Measurements from ENCODE around the gene KCNT1. TPM values are rescaled to one million over a fixed set of nuclear protein-coding genes. Genes with fewer than 3 reads are reported as not detected.

KCNT1 gene
- total RNA-seq, 1 donor from 2014 or later = not detected

DNA sequence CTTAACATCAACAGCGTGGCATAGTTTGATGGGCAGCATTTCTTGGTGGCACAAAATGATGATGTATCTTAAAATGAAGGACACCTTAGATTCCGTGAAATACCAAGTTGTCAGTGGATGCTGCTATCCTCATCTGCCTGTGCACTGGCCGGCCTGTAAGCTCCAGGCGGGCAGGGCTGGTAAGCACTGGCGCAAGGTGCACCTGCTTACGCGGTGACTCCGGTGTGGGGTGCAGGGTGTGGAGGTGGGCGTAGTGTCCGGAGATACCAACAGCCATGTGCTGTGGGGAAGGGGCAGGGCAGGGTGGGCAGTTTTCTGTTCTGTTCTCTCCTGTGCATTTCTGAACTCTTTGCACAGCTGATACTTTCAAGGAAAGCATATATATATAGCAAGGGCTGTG, 101.5 kb downstream of the KCNT1 start:
- Histone ChIP-seq H3K9me3 (no peaks in the 10 kb centered on the region), H3K4me1 (no peaks in the 10 kb centered on the region), H3K4me3 (no peak overlapping the region), H3K27me3 (no peaks in the 10 kb centered on the region), H3K27ac (no peak overlapping the region), H3K36me3 (no peaks in the 10 kb centered on the region)
- TF ChIP-seq POLR2A (IDR thresholded peaks at IDR 0.05) (no peak), POLR2AphosphoS5 (IDR thresholded peaks at IDR 0.05; ENCODE audit: insufficient read depth in 1 of 2, low read depth in 1 of 2) (no peak), CTCF (IDR thresholded peaks at IDR 0.05) (no peak)
- intact Hi-C loops (cut with DNase I) = no loop called here
- no peak for DNase-seq (ENCODE audit: extremely low spot score in 2 of 2)

DNA sequence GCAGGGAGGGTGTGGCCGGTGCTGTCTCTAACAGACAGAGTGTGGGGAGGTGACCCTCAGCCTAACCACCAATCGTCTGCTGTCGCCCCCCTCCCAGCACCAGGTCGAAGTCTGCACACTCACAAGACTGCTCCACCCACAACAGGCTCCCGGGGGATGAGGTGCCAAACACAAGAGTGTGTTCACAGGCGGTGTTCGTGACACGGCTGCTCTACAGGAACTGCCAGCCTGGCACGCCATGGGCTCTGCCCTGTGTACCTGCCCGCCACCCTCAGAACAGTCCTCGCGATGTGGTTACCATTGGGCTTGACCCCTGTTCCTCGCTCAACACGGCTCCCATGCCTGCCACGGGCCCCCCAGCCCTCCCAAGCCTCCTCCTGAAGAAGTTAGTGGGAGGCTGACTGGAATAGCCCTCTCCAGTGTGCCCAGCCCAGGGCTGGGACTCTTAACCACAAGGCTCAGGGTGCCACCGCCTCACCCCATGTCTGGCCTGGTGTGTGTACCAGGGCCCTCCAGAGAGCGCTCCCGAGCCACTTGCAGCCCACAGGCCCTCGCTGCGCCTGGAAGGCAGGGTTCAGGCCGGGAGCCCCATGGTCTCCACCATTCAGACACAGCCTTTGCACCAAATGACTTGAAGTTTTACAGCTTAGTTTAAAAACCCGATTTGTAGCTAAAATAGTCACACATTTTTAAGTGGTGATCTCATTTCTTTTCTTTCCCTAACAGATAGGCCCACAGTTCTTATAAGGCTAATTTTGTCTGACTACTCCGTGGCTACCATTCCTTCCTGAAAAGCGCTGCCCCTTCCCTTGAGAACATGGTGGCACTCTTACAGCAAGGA, 102.8 kb downstream of the KCNT1 start:
- Histone ChIP-seq H3K4me3 (no peak overlapping the region), H3K27ac (no peak overlapping the region), H3K36me3 (peaks cover 0 to 6% of the 10 kb centered on the region in 2 donors), H3K9me3 (no peaks in the 10 kb centered on the region), H3K27me3 (no peaks in the 10 kb centered on the region), H3K4me1 (no peaks in the 10 kb centered on the region)
- no peak for TF ChIP-seq POLR2AphosphoS5 (IDR thresholded peaks at IDR 0.05; ENCODE audit: insufficient read depth in 1 of 2, low read depth in 1 of 2)
- TF ChIP-seq CTCF (IDR thresholded peaks at IDR 0.05) = no peak
- no peak for TF ChIP-seq POLR2A (IDR thresholded peaks at IDR 0.05)
- no peak for DNase-seq (ENCODE audit: extremely low spot score in 2 of 2)
- intact Hi-C loops (cut with DNase I) = no loop called here

DNA sequence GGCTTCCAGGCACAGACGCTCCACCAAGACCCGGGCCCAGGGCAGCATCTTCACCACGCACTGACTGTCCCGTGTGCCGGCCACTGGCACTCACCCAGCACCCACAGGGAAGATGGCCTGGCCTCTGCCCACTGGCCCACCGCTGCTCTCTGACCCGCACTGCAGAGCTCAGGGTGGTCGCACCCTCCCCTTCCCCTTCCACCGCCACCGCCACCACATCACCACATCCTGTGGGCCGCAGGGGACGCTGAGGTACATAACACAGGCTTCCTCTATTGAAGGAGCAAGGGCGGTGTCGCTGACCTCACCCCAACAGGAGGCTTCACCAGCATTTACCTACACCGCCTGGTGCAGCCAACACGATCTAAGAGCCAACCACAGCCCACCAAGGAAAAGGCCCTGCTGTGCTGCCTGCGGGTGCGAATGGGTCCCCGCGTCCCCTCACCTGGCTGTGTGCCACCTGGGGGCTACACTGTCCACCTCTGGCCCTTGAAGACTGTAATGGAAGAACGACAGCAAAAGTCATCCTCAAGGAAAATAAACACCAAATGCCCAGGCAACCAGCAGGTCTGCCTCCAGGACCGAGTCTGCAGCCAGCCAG, 103.5 kb downstream of the KCNT1 start:
- Histone ChIP-seq H3K27ac (no peak overlapping the region), H3K9me3 (no peaks in the 10 kb centered on the region), H3K27me3 (no peaks in the 10 kb centered on the region), H3K4me1 (no peaks in the 10 kb centered on the region), H3K4me3 (no peak overlapping the region), H3K36me3 (peaks cover 0 to 12% of the 10 kb centered on the region in 2 donors)
- intact Hi-C loops (cut with DNase I) = no loop called here
- TF ChIP-seq POLR2AphosphoS5 (IDR thresholded peaks at IDR 0.05; ENCODE audit: insufficient read depth in 1 of 2, low read depth in 1 of 2) (no peak), POLR2A (IDR thresholded peaks at IDR 0.05) (no peak), CTCF (IDR thresholded peaks at IDR 0.05) (no peak)
- DNase-seq (ENCODE audit: extremely low spot score in 2 of 2) = no peak

GRCh38 chr9:135809166-135809565, 107.2 kb downstream of the KCNT1 start:
- H3K4me3 ChIP-seq = no peak overlapping the region
- intact Hi-C loops (cut with DNase I) = no loop called here
- TF ChIP-seq POLR2A (IDR thresholded peaks at IDR 0.05) (no peak), POLR2AphosphoS5 (IDR thresholded peaks at IDR 0.05; ENCODE audit: insufficient read depth in 1 of 2, low read depth in 1 of 2) (no peak), CTCF (IDR thresholded peaks at IDR 0.05) (no peak)
- peaks cover 0 to 41% of the 10 kb centered on the region in 2 donors for H3K36me3 ChIP-seq
- no peak overlapping the region for H3K27ac ChIP-seq
- no peaks in the 10 kb centered on the region for H3K27me3 ChIP-seq
- H3K9me3 ChIP-seq = no peaks in the 10 kb centered on the region
- no peak for DNase-seq (ENCODE audit: extremely low spot score in 2 of 2)
- H3K4me1 ChIP-seq = no peaks in the 10 kb centered on the region

All from vagina (tissue), 2 donors.